ENCODE data around the gene EAF1. TPM values are rescaled to one million over a fixed set of nuclear protein-coding genes. Genes with fewer than 3 reads are reported as not detected.
"Not testable (repeated sequence)": the region's sequence is repeated elsewhere in the genome, so short reads cannot be mapped to it uniquely, and the experiment has no call there.

The EAF1 gene
- polyA plus RNA-seq, 4 donors = 16.9 to 19.4 (median 18.4) TPM

DNA sequence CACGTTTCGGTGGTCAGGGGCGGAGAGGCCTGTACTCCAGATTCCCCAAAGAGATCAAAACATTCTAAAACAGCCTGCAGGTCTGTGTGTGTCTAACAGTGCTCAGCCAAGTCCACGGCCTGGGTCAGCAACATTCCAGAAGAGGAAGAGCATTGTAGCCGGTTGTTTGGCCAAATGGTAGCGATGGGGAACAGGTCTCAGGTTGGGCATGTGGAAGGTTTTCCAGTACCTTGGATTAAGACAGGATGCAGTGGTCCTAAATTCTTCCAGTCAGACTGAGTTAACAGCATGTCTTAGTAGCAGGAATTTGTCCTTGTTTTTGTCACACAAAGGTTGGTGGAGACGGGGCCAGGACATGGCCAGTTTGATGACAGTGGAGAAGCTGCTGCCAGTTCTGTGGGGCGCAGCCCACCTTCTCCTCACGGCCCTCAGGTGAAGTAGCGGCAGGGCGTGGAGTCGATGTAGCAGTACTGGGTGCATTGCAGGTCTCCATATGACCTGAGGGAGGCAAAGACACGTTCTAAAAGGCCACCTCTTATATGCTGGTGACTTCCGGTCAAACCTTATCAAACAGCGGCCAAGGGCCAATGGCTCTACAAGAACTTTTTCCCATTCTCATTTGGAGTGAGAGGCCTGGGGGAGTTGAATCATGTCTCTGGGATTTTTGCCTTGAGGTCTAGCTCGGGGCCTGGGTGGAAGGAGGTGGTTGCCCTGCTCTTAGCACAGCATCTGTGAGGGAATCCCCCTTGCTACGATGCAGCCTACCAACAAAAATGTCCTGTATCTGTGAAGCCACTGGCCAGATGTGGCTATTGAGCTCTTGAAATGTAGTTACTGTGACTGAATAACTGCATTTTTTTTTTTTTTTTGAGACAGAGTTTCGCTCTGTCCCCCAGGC lies 24.1 kb downstream of the EAF1 start:
- no peak for DNase-seq (ENCODE audit: low read depth in 4 of 4, low spot score in 3 of 4)

GRCh38 chr3:15452156-15452555 lies 24.8 kb downstream of the EAF1 start:
- DNase-seq (ENCODE audit: low read depth in 4 of 4, low spot score in 3 of 4) = no peak

DNA sequence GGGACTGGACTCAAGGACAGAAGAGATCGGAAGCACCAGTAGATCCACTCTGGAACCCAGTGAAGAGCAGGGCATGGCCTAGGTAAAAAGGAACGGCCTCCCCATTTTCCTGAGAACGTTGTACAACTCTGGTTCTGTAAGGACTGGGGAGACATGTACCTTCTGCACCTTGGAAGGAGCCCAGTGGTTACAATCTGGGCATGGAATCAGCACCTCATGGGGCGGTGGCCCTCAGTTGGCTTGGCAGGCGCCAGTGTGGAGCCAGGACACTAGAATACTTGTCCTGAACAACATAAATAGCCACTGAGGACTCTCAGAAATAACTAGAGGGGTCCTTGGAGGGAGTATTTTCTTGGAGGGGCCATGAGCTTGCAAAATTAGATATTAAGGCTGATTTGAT lies 25.6 kb downstream of the EAF1 start:
- DNase-seq (ENCODE audit: low read depth in 4 of 4, low spot score in 3 of 4) = no peak

DNA sequence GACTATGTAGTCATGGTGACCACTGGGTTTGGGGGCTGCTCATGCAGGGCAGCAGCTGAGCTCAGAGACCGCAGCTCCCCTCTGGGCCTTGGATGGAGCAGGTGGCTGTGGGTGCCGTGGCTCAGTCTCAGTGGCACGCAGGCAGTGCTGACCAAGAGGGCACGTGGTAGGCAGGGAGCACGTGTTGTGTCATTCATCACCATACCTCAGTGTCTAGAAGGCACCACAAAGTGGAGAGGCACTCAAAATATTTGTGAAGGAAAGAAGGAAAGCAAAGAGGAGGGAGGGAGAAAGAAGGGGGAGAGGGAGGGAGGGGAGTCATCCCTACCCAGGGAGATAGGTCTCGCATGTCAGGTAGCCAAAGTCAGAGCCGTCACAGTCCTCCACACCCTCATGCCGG lies 26.1 kb downstream of the EAF1 start:
- DNase-seq (ENCODE audit: low read depth in 4 of 4, low spot score in 3 of 4) = no peak

DNA sequence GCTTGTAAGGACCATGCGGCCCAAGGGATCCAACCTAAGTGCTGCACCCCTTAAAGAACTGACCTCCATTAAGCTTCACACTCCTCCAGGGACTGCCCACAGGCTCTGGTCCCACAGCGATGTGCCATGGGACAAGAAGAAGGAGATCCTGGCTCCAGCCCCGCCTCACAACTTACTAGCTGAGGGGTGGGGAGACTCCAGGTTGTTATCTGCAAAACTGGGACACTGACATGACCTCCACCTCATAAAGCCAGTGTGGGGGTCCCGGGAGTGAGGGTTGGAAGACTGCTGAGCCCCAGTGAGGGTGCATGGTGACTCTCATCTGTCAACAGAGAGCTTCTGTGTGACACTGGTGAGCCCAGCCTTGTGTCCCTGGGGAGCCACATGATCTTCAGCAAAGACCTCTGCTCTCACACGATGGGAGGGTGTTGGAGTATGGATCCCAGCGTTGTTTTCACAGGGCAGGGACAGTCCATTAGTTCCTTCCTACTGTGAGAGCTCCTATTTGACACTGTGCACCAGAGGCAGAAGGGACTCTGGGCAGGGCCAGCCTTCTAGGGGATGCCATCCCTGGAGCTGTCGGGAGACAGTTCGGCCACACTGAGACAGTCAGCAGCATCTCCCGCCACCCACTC lies 26.7 kb downstream of the EAF1 start:
- DNase-seq (ENCODE audit: low read depth in 4 of 4, low spot score in 3 of 4) = no peak

- no peak for DNase-seq (ENCODE audit: low read depth in 4 of 4, low spot score in 3 of 4)
Observed at GRCh38 chr3:15454965-15455364, 27.6 kb downstream of the EAF1 start.

DNA sequence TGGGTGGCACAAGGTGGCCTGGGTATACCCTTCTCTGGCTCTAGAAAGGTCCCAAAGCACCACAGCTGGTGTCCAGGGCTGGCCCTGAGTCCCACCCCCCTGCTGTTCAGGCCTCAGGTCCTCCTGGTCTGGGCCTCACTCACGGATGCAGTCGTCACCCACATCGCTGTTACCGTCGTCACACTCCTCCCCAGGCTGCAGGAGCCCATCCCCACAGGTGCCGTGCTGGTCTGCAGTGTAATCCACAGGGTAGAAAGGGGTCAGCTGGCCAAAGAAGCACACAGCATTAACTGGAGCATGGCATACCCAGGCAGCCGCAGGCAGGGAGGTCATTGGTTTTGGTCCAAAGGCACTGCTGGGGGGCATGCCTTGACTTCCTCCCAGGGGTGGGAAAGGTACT lies 28.4 kb downstream of the EAF1 start:
- no peak for DNase-seq (ENCODE audit: low read depth in 4 of 4, low spot score in 3 of 4)

- no peak for DNase-seq (ENCODE audit: low read depth in 4 of 4, low spot score in 3 of 4)
Observed at GRCh38 chr3:15456321-15456720, 28.9 kb downstream of the EAF1 start.

DNA sequence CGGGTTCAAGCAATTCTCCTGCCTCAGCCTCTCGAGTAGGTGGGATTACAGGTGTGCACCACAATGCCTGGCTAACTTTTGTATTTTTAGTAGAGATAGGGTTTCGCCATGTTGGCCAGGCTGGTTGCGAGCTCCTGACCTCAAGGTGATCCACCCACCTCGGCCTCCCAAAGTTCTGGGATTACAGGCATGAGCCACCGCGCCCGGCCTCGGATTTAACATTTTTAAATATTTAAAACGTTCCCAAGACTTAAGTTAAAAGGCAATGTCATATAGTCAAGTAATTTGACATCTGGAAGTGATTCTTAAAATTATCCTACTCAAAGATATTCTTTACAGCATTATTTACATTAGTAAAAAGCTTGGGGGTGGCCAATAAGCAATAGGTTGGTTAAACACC lies 29.5 kb downstream of the EAF1 start:
- DNase-seq (ENCODE audit: low read depth in 4 of 4, low spot score in 3 of 4) = not testable (repeated sequence)

- no peak for DNase-seq (ENCODE audit: low read depth in 4 of 4, low spot score in 3 of 4)
Observed at GRCh38 chr3:15458212-15458780, 30.9 kb downstream of the EAF1 start.

- no peak for DNase-seq (ENCODE audit: low read depth in 4 of 4, low spot score in 3 of 4)
Observed at GRCh38 chr3:15460891-15461531, 33.6 kb downstream of the EAF1 start.

- no peak for DNase-seq (ENCODE audit: low read depth in 4 of 4, low spot score in 3 of 4)
Observed at GRCh38 chr3:15462451-15462850, 35.1 kb downstream of the EAF1 start.

- DNase-seq (ENCODE audit: low read depth in 4 of 4, low spot score in 3 of 4) = no peak
Observed at GRCh38 chr3:15465876-15466585, 38.6 kb downstream of the EAF1 start.

DNA sequence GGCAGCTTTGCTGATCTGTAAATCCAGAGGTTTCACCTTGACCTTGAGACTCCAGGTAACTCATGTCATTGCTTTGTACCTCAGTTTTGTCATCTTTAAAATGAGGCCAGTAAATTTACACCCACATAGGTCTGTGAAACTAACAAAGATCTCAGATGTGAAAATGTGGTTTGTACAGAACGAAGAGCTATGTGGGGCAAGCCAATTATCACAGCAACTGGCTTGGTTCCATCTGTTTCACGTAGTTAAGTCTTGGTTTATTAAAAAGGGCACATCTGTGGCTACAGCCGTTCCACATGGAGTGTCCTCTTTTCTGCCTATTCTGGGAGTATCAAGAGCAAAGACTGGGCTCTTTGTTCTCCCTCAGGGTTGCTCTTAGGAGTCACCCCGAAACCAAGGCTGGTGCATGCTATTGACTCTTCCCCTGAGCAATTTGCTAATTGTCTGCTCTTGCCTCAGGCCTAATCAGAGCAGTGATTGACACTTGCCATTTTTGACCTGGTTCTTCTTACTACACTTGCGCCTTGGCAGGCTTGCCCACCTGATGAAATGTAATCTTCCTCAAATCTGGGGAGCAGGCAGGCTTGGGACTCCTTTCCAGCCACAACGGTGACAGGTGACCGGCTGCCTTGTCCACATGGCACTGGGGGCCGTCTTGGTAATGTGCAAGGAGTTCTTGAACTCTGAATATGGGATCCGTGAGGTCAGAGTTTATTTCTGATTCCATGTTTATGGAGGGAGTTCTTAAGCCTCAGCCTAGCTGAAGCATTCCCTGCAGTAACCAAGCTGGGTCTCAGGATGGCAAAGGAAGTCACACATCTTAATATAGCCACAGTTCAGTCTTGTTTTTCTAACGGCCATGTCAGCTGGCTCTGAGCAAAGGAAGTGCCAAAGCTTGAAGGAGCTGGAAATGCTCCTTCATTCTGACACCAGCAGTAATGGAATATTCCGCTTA lies 40.1 kb downstream of the EAF1 start:
- DNase-seq (ENCODE audit: low read depth in 4 of 4, low spot score in 3 of 4) = no peak

DNA sequence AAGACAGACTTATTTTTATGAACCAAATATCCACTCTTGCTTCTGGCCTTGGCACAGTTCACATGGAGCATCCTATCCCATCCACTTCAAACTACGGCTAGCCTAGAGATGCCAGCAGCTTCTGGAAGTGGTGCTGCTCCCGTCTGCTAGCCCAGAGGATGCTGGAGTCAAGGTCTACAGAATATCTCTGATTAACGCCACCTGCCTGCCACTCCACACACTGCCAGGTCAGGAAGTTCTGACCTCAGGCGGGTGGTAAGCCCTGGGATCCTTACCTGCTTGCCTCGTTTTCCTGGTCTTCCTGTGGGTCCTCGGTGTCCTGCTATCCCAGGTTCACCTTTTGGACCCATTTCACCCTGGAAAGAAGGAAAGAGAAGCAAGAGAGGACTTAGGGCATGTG lies 42.9 kb downstream of the EAF1 start:
- DNase-seq (ENCODE audit: low read depth in 4 of 4, low spot score in 3 of 4) = no peak

- DNase-seq (ENCODE audit: low read depth in 4 of 4, low spot score in 3 of 4) = no peak
Observed at GRCh38 chr3:15470849-15471248, 43.5 kb downstream of the EAF1 start.

- no peak for DNase-seq (ENCODE audit: low read depth in 4 of 4, low spot score in 3 of 4)
Observed at GRCh38 chr3:15471861-15472260, 44.5 kb downstream of the EAF1 start.

- DNase-seq (ENCODE audit: low read depth in 4 of 4, low spot score in 3 of 4) = no peak
Observed at GRCh38 chr3:15475161-15475560, 47.8 kb downstream of the EAF1 start.

GRCh38 chr3:15476378-15476777 lies 49.0 kb downstream of the EAF1 start:
- DNase-seq (ENCODE audit: low read depth in 4 of 4, low spot score in 3 of 4) = no peak
